HepG2 (cell line): ENCODE data around the gene RABGAP1L. TPM values are rescaled to one million over a fixed set of nuclear protein-coding genes. Genes with fewer than 3 reads are reported as not detected.

Source experiments
- FOSL2 ChIP-seq: sonication (generic); formaldehyde crosslinking; IDR thresholded peaks from 2 replicates; pipeline ENCODE4 v1.4.0; 2020; ENCODE audit warnings: missing genetic modification reagents
- TBX2 ChIP-seq: sonication (generic); formaldehyde crosslinking; IDR thresholded peaks from 2 replicates; pipeline ENCODE4 v1.5.0; 2020; ENCODE audit warnings: missing genetic modification reagents, mild to moderate bottlenecking, borderline replicate concordance
- TEAD3 ChIP-seq: optimal IDR thresholded peaks from 2 replicates; pipeline ENCODE3; 2016; ENCODE audit warnings: borderline replicate concordance
- TRIM24 ChIP-seq: sonication (generic); formaldehyde crosslinking; IDR thresholded peaks from 2 replicates; pipeline ENCODE4 v1.8.0; 2022; ENCODE audit warnings: mild to moderate bottlenecking, missing genetic modification reagents
- ZEB1 ChIP-seq: IDR thresholded peaks from 2 replicates; pipeline ENCODE4 v1.6.1; 2012; ENCODE audit warnings: mild to moderate bottlenecking, low read depth, inconsistent platforms; ENCODE audit not compliant: insufficient replicate concordance
- ZKSCAN1 ChIP-seq: fragments of 150-350 bp; IDR thresholded peaks from 2 replicates; pipeline ENCODE4 v1.6.1; 2014; ENCODE audit warnings: low read length
- ZNF205 ChIP-seq: IDR thresholded peaks from 2 replicates; pipeline ENCODE4 v1.6.1; 2018; ENCODE audit warnings: missing biosample characterization, missing genetic modification reagents
- ZNF292 ChIP-seq: sonication (generic); formaldehyde crosslinking; IDR thresholded peaks from 2 replicates; pipeline ENCODE4 v1.8.1; 2022; ENCODE audit warnings: mild to moderate bottlenecking, low read depth, missing genetic modification reagents, borderline replicate concordance
- ZNF430 ChIP-seq: sonication (generic); formaldehyde crosslinking; IDR thresholded peaks from 2 replicates; pipeline ENCODE4 v1.9.0; 2021; ENCODE audit warnings: mild to moderate bottlenecking, missing genetic modification reagents
- ZNF775 ChIP-seq: sonication (generic); formaldehyde crosslinking; IDR thresholded peaks from 2 replicates; pipeline ENCODE4 v1.4.0; 2020; ENCODE audit warnings: missing genetic modification reagents, mild to moderate bottlenecking, moderate library complexity, borderline replicate concordance
- ZNF788 ChIP-seq: sonication (generic); formaldehyde crosslinking; IDR thresholded peaks from 2 replicates; pipeline ENCODE4 v1.5.0; 2020; ENCODE audit warnings: mild to moderate bottlenecking, missing genetic modification reagents, borderline replicate concordance
- ZSCAN20 ChIP-seq: sonication (generic); formaldehyde crosslinking; IDR thresholded peaks from 2 replicates; pipeline ENCODE4 v1.4.0; 2020; ENCODE audit warnings: missing genetic modification reagents, mild to moderate bottlenecking, borderline replicate concordance
- polyA plus RNA-seq, 8 experiments: library from polyadenylated mRNA; depleted of rRNA in 3 of 8; stranded (reverse) in 7 of 8; unstranded in 1 of 8; fragments of >200 nt; fragmentation: Illumina TruSeq in 4 of 8; extraction: Trizol in 4 of 8; gene quantifications; 2 replicates each; pipeline versions ENCODE4 v1.2.1 to v1.2.3, GENCODE V29; 2011 to 2016; ENCODE audit warnings: low read depth in 4 of 8, missing spikeins in 1 of 8, mixed read lengths in 1 of 8; ENCODE audit not compliant: insufficient read depth in 1 of 8
- total RNA-seq, 5 experiments: library from RNA; depleted of rRNA; stranded (reverse); fragments of >200 nt; fragmentation: Illumina TruSeq; extraction: Trizol; gene quantifications; 2 replicates each; pipeline ENCODE4 v1.2.3, GENCODE V29; 2016; ENCODE audit warnings: low read depth in 1 of 5
- TF ChIP-seq, protein P1 (sequence below): sonication (generic); formaldehyde crosslinking; IDR thresholded peaks from 2 replicates; pipeline ENCODE4 v1.5.1; 2020; ENCODE audit warnings: mild to moderate bottlenecking, moderate library complexity, missing genetic modification reagents
- TF ChIP-seq, protein P2 (sequence below): sonication (generic); formaldehyde crosslinking; IDR thresholded peaks from 2 replicates; pipeline ENCODE4 v1.4.0; 2020; ENCODE audit warnings: missing genetic modification reagents
- TF ChIP-seq, protein P3 (sequence below): sonication (generic); formaldehyde crosslinking; IDR thresholded peaks from 2 replicates; pipeline ENCODE4 v1.4.0; 2020; ENCODE audit warnings: mild to moderate bottlenecking, missing genetic modification reagents, borderline replicate concordance

RABGAP1L gene
- total and polyA plus RNA-seq, 2 of the 13 experiments (the other 11 are each of a cell fraction or from before 2014, with no cell fraction given) = 7.9 to 22.6 TPM

DNA sequence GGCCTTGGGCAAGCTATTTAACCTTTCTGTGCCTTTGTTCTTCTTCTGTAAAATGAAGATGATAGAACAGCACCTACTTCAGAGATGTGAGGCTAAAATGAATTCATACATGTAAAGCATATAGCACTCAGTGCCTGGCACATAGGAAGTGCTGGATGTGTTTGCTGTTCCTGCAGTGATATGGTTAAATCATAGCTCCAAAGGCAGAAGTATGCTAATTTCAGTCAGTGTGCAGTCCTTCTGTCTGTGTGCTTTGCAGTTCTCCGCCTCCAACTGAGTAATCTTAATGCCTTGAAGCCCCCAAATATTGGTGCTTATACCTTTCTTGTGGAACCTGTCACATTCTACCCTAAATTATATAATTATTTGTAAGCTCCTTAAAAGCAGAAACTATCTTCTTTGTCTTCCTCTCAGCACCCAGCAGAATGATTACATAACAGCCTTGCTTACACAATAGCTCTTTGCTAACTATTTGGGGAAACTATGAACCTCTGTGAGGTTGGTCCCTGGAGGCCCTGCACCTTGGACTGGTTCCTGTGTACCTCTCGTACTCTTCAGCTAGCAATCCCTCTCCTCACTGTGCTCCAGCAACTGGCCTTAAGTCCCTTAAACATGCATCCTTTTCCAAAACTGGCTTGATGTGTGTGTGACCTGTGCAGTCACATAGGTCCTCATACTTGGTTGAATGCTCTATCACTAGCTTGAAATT lies 783.4 kb downstream of the RABGAP1L start (continued):
- TF ChIP-seq TEAD3 (CRISPR knock-in tag) (peak; percentile 84), ZSCAN20 (CRISPR knock-in tag) (no peak), TRIM24 (CRISPR knock-in tag) (peak; percentile 73; the same call in 1 of the 2 replicates), TBX2 (peak; percentile 51; the same call in 1 of the 2 replicates), ZNF788 (CRISPR knock-in tag) (peak; percentile 40; the same call in 1 of the 2 replicates), ZKSCAN1 (no peak), ZNF775 (CRISPR knock-in tag) (no peak), ZNF430 (CRISPR knock-in tag) (no peak), ZNF292 (CRISPR knock-in tag) (peak; percentile 61; the same call in 1 of the 2 replicates), ZNF205 (CRISPR knock-in tag) (peak; percentile 27; the same call in 1 of the 2 replicates), FOSL2 (CRISPR knock-in tag) (peak; percentile 49), ZEB1 (peak; percentile 79)
- TF ChIP-seq, protein P1, sequence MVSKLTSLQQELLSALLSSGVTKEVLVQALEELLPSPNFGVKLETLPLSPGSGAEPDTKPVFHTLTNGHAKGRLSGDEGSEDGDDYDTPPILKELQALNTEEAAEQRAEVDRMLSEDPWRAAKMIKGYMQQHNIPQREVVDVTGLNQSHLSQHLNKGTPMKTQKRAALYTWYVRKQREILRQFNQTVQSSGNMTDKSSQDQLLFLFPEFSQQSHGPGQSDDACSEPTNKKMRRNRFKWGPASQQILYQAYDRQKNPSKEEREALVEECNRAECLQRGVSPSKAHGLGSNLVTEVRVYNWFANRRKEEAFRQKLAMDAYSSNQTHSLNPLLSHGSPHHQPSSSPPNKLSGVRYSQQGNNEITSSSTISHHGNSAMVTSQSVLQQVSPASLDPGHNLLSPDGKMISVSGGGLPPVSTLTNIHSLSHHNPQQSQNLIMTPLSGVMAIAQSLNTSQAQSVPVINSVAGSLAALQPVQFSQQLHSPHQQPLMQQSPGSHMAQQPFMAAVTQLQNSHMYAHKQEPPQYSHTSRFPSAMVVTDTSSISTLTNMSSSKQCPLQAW (CRISPR knock-in tag) = peak; percentile 67
- TF ChIP-seq, protein P2, sequence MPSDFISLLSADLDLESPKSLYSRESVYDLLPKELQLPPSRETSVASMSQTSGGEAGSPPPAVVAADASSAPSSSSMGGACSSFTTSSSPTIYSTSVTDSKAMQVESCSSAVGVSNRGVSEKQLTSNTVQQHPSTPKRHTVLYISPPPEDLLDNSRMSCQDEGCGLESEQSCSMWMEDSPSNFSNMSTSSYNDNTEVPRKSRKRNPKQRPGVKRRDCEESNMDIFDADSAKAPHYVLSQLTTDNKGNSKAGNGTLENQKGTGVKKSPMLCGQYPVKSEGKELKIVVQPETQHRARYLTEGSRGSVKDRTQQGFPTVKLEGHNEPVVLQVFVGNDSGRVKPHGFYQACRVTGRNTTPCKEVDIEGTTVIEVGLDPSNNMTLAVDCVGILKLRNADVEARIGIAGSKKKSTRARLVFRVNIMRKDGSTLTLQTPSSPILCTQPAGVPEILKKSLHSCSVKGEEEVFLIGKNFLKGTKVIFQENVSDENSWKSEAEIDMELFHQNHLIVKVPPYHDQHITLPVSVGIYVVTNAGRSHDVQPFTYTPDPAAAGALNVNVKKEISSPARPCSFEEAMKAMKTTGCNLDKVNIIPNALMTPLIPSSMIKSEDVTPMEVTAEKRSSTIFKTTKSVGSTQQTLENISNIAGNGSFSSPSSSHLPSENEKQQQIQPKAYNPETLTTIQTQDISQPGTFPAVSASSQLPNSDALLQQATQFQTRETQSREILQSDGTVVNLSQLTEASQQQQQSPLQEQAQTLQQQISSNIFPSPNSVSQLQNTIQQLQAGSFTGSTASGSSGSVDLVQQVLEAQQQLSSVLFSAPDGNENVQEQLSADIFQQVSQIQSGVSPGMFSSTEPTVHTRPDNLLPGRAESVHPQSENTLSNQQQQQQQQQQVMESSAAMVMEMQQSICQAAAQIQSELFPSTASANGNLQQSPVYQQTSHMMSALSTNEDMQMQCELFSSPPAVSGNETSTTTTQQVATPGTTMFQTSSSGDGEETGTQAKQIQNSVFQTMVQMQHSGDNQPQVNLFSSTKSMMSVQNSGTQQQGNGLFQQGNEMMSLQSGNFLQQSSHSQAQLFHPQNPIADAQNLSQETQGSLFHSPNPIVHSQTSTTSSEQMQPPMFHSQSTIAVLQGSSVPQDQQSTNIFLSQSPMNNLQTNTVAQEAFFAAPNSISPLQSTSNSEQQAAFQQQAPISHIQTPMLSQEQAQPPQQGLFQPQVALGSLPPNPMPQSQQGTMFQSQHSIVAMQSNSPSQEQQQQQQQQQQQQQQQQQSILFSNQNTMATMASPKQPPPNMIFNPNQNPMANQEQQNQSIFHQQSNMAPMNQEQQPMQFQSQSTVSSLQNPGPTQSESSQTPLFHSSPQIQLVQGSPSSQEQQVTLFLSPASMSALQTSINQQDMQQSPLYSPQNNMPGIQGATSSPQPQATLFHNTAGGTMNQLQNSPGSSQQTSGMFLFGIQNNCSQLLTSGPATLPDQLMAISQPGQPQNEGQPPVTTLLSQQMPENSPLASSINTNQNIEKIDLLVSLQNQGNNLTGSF (CRISPR knock-in tag) = no peak
- TF ChIP-seq, protein P3, sequence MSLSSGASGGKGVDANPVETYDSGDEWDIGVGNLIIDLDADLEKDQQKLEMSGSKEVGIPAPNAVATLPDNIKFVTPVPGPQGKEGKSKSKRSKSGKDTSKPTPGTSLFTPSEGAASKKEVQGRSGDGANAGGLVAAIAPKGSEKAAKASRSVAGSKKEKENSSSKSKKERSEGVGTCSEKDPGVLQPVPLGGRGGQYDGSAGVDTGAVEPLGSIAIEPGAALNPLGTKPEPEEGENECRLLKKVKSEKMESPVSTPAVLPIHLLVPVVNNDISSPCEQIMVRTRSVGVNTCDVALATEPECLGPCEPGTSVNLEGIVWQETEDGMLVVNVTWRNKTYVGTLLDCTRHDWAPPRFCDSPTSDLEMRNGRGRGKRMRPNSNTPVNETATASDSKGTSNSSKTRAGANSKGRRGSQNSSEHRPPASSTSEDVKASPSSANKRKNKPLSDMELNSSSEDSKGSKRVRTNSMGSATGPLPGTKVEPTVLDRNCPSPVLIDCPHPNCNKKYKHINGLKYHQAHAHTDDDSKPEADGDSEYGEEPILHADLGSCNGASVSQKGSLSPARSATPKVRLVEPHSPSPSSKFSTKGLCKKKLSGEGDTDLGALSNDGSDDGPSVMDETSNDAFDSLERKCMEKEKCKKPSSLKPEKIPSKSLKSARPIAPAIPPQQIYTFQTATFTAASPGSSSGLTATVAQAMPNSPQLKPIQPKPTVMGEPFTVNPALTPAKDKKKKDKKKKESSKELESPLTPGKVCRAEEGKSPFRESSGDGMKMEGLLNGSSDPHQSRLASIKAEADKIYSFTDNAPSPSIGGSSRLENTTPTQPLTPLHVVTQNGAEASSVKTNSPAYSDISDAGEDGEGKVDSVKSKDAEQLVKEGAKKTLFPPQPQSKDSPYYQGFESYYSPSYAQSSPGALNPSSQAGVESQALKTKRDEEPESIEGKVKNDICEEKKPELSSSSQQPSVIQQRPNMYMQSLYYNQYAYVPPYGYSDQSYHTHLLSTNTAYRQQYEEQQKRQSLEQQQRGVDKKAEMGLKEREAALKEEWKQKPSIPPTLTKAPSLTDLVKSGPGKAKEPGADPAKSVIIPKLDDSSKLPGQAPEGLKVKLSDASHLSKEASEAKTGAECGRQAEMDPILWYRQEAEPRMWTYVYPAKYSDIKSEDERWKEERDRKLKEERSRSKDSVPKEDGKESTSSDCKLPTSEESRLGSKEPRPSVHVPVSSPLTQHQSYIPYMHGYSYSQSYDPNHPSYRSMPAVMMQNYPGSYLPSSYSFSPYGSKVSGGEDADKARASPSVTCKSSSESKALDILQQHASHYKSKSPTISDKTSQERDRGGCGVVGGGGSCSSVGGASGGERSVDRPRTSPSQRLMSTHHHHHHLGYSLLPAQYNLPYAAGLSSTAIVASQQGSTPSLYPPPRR = peak; percentile 38; the same call in 1 of the 2 replicates
